Measurements from ENCODE around the gene CDC42. TPM values are rescaled to one million over a fixed set of nuclear protein-coding genes. Genes with fewer than 3 reads are reported as not detected.

The CDC42 gene
- total and polyA plus RNA-seq, 5 donors from 2014 or later, result 290 to 513 (median 376) TPM

DNA sequence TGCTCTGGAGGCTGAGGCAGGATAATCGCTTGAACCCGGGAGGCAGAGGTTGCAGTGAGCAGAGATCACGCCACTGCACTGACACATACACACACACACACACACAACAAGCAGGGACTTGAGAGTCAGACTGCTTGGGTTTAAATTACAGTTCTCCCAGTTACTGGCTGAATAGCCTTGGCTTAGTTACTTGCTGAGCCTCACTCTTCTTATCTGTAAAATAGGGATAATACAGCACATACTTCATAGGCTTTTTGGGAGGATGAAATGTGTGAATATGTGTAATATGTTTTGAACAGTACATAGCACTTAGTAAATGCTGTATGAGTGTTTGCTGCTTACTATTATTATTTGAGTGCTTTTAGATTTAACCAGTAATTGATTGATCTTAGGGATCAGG is 23.8 kb downstream of the CDC42 start:
- Histone ChIP-seq H3K27me3 (ENCODE audit: control insufficient read depth, insufficient read depth, low read length) (no peaks in the 10 kb centered on the region), H3K36me3 (ENCODE audit: control insufficient read depth, insufficient read depth, low read length) (peaks cover 55% of the 10 kb centered on the region), H3K4me3 (ENCODE audit: low read depth, low read length) (peak overlapping the region; percentile 59), H3K4me1 (ENCODE audit: control insufficient read depth, insufficient read depth, low read length, poor library complexity, severe bottlenecking) (peaks cover 84% of the 10 kb centered on the region), H3K9me3 (ENCODE audit: control insufficient read depth in 2 of 2, low read length in 2 of 2) (no peaks in the 10 kb centered on the region), H3K27ac (ENCODE audit: insufficient read depth, low read length, poor library complexity, severe bottlenecking) (peak overlapping the region; percentile 60)
- Mint-ChIP-seq H3K36me3 (peaks cover 48% of the 10 kb centered on the region), H3K27me3 (no peaks in the 10 kb centered on the region), H3K4me1 (peaks cover 51 to 98% (median 74%) of the 10 kb centered on the region in 4 donors), H3K27ac (peak overlapping the region; percentile 19 to 62 (median 53)), H3K4me3 (peak overlapping the region; percentile 71 to 86 (median 78)), H3K9me3 (peaks cover 0 to 2% (median 0%) of the 10 kb centered on the region in 7 donors)
- DNase-seq, result no peak
- ATAC-seq (ENCODE audit: low read depth in 2 of 2), result no peak

- Histone ChIP-seq H3K27me3 (ENCODE audit: control insufficient read depth, insufficient read depth, low read length) (no peaks in the 10 kb centered on the region), H3K36me3 (ENCODE audit: control insufficient read depth, insufficient read depth, low read length) (peaks cover 62% of the 10 kb centered on the region), H3K4me3 (ENCODE audit: low read depth, low read length) (peak overlapping the region; percentile 65), H3K9me3 (ENCODE audit: control insufficient read depth in 2 of 2, low read length in 2 of 2) (no peaks in the 10 kb centered on the region), H3K27ac (ENCODE audit: insufficient read depth, low read length, poor library complexity, severe bottlenecking) (peak overlapping the region; percentile 42), H3K4me1 (ENCODE audit: control insufficient read depth, insufficient read depth, low read length, poor library complexity, severe bottlenecking) (peaks cover 70% of the 10 kb centered on the region)
- no peak for ATAC-seq (ENCODE audit: low read depth in 2 of 2)
- H3K36me3 Mint-ChIP-seq, result peaks cover 51% of the 10 kb centered on the region
- H3K4me1 Mint-ChIP-seq, result peaks cover 56 to 95% (median 74%) of the 10 kb centered on the region in 4 donors
- H3K4me3 Mint-ChIP-seq, result peak overlapping the region; percentile 59 to 79 (median 74)
- H3K27me3 Mint-ChIP-seq, result no peaks in the 10 kb centered on the region
- peak overlapping the region in 2 of 3 donors; percentile 38 to 86 for H3K27ac Mint-ChIP-seq
- peaks cover 0 to 2% (median 0%) of the 10 kb centered on the region in 7 donors for H3K9me3 Mint-ChIP-seq
- DNase-seq, result no peak
Measured at GRCh38 chr1:22077728-22078127, 25.2 kb downstream of the CDC42 start.

- Mint-ChIP-seq H3K9me3 (peaks cover 0 to 2% (median 0%) of the 10 kb centered on the region in 7 donors), H3K36me3 (peaks cover 51% of the 10 kb centered on the region), H3K4me3 (peak overlapping the region; percentile 59 to 79 (median 74)), H3K27me3 (no peaks in the 10 kb centered on the region), H3K27ac (peak overlapping the region in 2 of 3 donors; percentile 38 to 86), H3K4me1 (peaks cover 56 to 91% (median 74%) of the 10 kb centered on the region in 4 donors)
- DNase-seq (no peak), ATAC-seq (ENCODE audit: low read depth in 2 of 2) (no peak)
- Histone ChIP-seq H3K27me3 (ENCODE audit: control insufficient read depth, insufficient read depth, low read length) (no peaks in the 10 kb centered on the region), H3K4me3 (ENCODE audit: low read depth, low read length) (peak overlapping the region; percentile 65), H3K9me3 (ENCODE audit: control insufficient read depth in 2 of 2, low read length in 2 of 2) (no peaks in the 10 kb centered on the region), H3K4me1 (ENCODE audit: control insufficient read depth, insufficient read depth, low read length, poor library complexity, severe bottlenecking) (peaks cover 70% of the 10 kb centered on the region), H3K27ac (ENCODE audit: insufficient read depth, low read length, poor library complexity, severe bottlenecking) (peak overlapping the region; percentile 42), H3K36me3 (ENCODE audit: control insufficient read depth, insufficient read depth, low read length) (peaks cover 62% of the 10 kb centered on the region)
Measured at GRCh38 chr1:22078133-22078532, 25.6 kb downstream of the CDC42 start.

DNA sequence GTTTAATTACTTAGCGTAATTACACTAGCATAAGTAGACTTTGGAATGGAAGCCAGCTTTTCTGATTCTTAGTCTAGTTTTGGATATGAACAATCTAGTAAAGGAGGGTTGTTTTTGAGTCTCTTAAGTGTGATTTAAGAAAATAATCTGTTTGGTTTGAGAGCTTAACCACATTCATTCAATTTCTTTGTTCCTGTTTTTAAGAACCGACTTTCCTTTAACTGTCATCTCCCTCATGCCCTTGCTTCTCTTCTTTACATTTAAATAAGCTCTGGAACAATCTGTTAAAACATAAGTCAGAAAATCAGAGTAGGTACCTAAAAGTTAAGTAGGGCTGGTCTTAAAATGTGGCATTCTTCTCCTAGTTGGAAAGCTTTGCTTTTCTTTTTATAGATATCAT is 27.7 kb downstream of the CDC42 start:
- Mint-ChIP-seq H3K27me3 (no peaks in the 10 kb centered on the region), H3K36me3 (peaks cover 50% of the 10 kb centered on the region), H3K27ac (peak overlapping the region in 1 of 3 donors; percentile 70), H3K9me3 (peaks cover 0 to 2% (median 0%) of the 10 kb centered on the region in 7 donors), H3K4me1 (peaks cover 59 to 89% (median 75%) of the 10 kb centered on the region in 4 donors), H3K4me3 (peak overlapping the region in 1 of 4 donors; percentile 80)
- ATAC-seq (ENCODE audit: low read depth in 2 of 2) (no peak), DNase-seq (no peak)
- Histone ChIP-seq H3K36me3 (ENCODE audit: control insufficient read depth, insufficient read depth, low read length) (peaks cover 68% of the 10 kb centered on the region), H3K27me3 (ENCODE audit: control insufficient read depth, insufficient read depth, low read length) (no peaks in the 10 kb centered on the region), H3K9me3 (ENCODE audit: control insufficient read depth in 2 of 2, low read length in 2 of 2) (no peaks in the 10 kb centered on the region), H3K4me3 (ENCODE audit: low read depth, low read length) (peak overlapping the region; percentile 33), H3K27ac (ENCODE audit: insufficient read depth, low read length, poor library complexity, severe bottlenecking) (peak overlapping the region; percentile 1), H3K4me1 (ENCODE audit: control insufficient read depth, insufficient read depth, low read length, poor library complexity, severe bottlenecking) (peaks cover 58% of the 10 kb centered on the region)

DNA sequence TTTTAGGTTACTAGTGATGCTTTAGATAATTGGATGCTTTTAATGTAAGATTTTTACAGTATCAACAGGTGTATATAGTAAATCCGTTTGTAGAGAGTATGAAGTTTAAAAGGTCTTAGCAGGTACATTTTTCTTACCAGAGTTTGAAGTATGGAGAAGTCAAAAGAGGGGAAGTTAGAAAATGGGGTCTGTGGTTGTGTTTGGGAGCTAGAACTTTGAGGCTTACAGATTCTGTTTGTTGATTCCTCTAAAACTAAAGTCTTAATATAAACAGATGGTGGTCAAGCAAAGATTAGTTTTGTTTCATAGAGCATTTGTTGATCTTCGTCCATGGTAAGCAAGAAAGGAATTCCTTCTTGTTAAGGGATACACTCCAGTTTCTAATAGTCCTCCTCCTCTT is 35.8 kb downstream of the CDC42 start:
- Histone ChIP-seq H3K27me3 (ENCODE audit: control insufficient read depth, insufficient read depth, low read length) (no peaks in the 10 kb centered on the region), H3K4me3 (ENCODE audit: low read depth, low read length) (peak overlapping the region; percentile 83), H3K36me3 (ENCODE audit: control insufficient read depth, insufficient read depth, low read length) (peaks cover 84% of the 10 kb centered on the region), H3K27ac (ENCODE audit: insufficient read depth, low read length, poor library complexity, severe bottlenecking) (peak overlapping the region; percentile 61), H3K4me1 (ENCODE audit: control insufficient read depth, insufficient read depth, low read length, poor library complexity, severe bottlenecking) (peaks cover 76% of the 10 kb centered on the region), H3K9me3 (ENCODE audit: control insufficient read depth in 2 of 2, low read length in 2 of 2) (no peaks in the 10 kb centered on the region)
- Mint-ChIP-seq H3K36me3 (peaks cover 56% of the 10 kb centered on the region), H3K4me1 (peaks cover 57 to 96% (median 84%) of the 10 kb centered on the region in 4 donors), H3K27ac (peak overlapping the region; percentile 47 to 80 (median 79)), H3K9me3 (no peaks in the 10 kb centered on the region), H3K27me3 (no peaks in the 10 kb centered on the region), H3K4me3 (peak overlapping the region; percentile 55 to 89 (median 84))
- DNase-seq, result no peak
- no peak for ATAC-seq (ENCODE audit: low read depth in 2 of 2)

- peak in 1 of 3 donors; percentile 36 for DNase-seq
- Histone ChIP-seq H3K27ac (ENCODE audit: insufficient read depth, low read length, poor library complexity, severe bottlenecking) (peak overlapping the region; percentile 61), H3K4me1 (ENCODE audit: control insufficient read depth, insufficient read depth, low read length, poor library complexity, severe bottlenecking) (peaks cover 71% of the 10 kb centered on the region), H3K9me3 (ENCODE audit: control insufficient read depth in 2 of 2, low read length in 2 of 2) (no peaks in the 10 kb centered on the region), H3K27me3 (ENCODE audit: control insufficient read depth, insufficient read depth, low read length) (no peaks in the 10 kb centered on the region), H3K4me3 (ENCODE audit: low read depth, low read length) (peak overlapping the region; percentile 83), H3K36me3 (ENCODE audit: control insufficient read depth, insufficient read depth, low read length) (peaks cover 83% of the 10 kb centered on the region)
- peak overlapping the region; percentile 77 to 89 (median 84) for H3K4me3 Mint-ChIP-seq
- peaks cover 50 to 94% (median 83%) of the 10 kb centered on the region in 4 donors for H3K4me1 Mint-ChIP-seq
- H3K9me3 Mint-ChIP-seq, result no peaks in the 10 kb centered on the region
- H3K27ac Mint-ChIP-seq, result peak overlapping the region; percentile 47 to 80 (median 79)
- peaks cover 56% of the 10 kb centered on the region for H3K36me3 Mint-ChIP-seq
- H3K27me3 Mint-ChIP-seq, result no peaks in the 10 kb centered on the region
- no peak for ATAC-seq (ENCODE audit: low read depth in 2 of 2)
Measured at GRCh38 chr1:22089134-22089571, 36.6 kb downstream of the CDC42 start.

- peak in 1 of 2 donors; percentile 13 for ATAC-seq (ENCODE audit: low read depth in 2 of 2)
- H3K4me3 ChIP-seq (ENCODE audit: low read depth, low read length), result peak overlapping the region; percentile 83
Measured at GRCh38 chr1:22089787-22090186, 37.3 kb downstream of the CDC42 start.

GRCh38 chr1:22090867-22091266 is 38.4 kb downstream of the CDC42 start:
- peak overlapping the region; percentile 61 for H3K27ac ChIP-seq (ENCODE audit: insufficient read depth, low read length, poor library complexity, severe bottlenecking)
- no peak for DNase-seq
- no peaks in the 10 kb centered on the region for H3K9me3 ChIP-seq (ENCODE audit: control insufficient read depth in 2 of 2, low read length in 2 of 2)
- peaks cover 80% of the 10 kb centered on the region for H3K36me3 ChIP-seq (ENCODE audit: control insufficient read depth, insufficient read depth, low read length)
- H3K27ac Mint-ChIP-seq, result peak overlapping the region; percentile 47 to 91 (median 85)
- H3K4me1 ChIP-seq (ENCODE audit: control insufficient read depth, insufficient read depth, low read length, poor library complexity, severe bottlenecking), result peaks cover 63% of the 10 kb centered on the region
- no peak for ATAC-seq (ENCODE audit: low read depth in 2 of 2)
- H3K27me3 Mint-ChIP-seq, result no peaks in the 10 kb centered on the region
- H3K36me3 Mint-ChIP-seq, result peaks cover 56% of the 10 kb centered on the region
- no peaks in the 10 kb centered on the region for H3K27me3 ChIP-seq (ENCODE audit: control insufficient read depth, insufficient read depth, low read length)
- peak overlapping the region in 3 of 4 donors; percentile 71 to 88 (median 81) for H3K4me3 Mint-ChIP-seq
- H3K4me3 ChIP-seq (ENCODE audit: low read depth, low read length), result peak overlapping the region; percentile 21
- H3K4me1 Mint-ChIP-seq, result peaks cover 39 to 87% (median 76%) of the 10 kb centered on the region in 4 donors
- H3K9me3 Mint-ChIP-seq, result no peaks in the 10 kb centered on the region

More at GRCh38 chr1:22089787-22090186, 37.3 kb downstream of the CDC42 start:
- Histone ChIP-seq H3K9me3 (ENCODE audit: control insufficient read depth in 2 of 2, low read length in 2 of 2) (no peaks in the 10 kb centered on the region), H3K27ac (ENCODE audit: insufficient read depth, low read length, poor library complexity, severe bottlenecking) (peak overlapping the region; percentile 61), H3K27me3 (ENCODE audit: control insufficient read depth, insufficient read depth, low read length) (no peaks in the 10 kb centered on the region), H3K4me1 (ENCODE audit: control insufficient read depth, insufficient read depth, low read length, poor library complexity, severe bottlenecking) (peaks cover 71% of the 10 kb centered on the region), H3K36me3 (ENCODE audit: control insufficient read depth, insufficient read depth, low read length) (peaks cover 80% of the 10 kb centered on the region)
- Mint-ChIP-seq H3K9me3 (no peaks in the 10 kb centered on the region), H3K36me3 (peaks cover 54% of the 10 kb centered on the region), H3K4me1 (peaks cover 44 to 92% (median 82%) of the 10 kb centered on the region in 4 donors), H3K27ac (peak overlapping the region; percentile 47 to 82 (median 79)), H3K4me3 (peak overlapping the region; percentile 77 to 89 (median 84)), H3K27me3 (no peaks in the 10 kb centered on the region)
- DNase-seq, result peak in 2 of 3 donors; percentile 12 to 62

All from CD4-positive, CD25-positive, alpha-beta regulatory T cell (primary cell).